GM23338 (cell line): ENCODE results near the gene RAPGEF4. TPM values are rescaled to one million over a fixed set of nuclear protein-coding genes. Genes with fewer than 3 reads are reported as not detected.

Source experiments
- ATAC-seq: fragments of 200-7000 bp; cut with Tn5 transposase; 3 replicates; pipeline ENCODE4 v1.9.1; 2020
- DNase-seq: peaks from one replicate; pipeline ENCODE4 v3.0.0-alpha.2; 2015; ENCODE audit warnings: low spot score
- H2AFZ ChIP-seq: fragments of 200-600 bp; sonication (generic); 2 replicates; pipeline ENCODE4 v1.8.0; 2016; ENCODE audit warnings: antibody characterized with exemption, mild to moderate bottlenecking, moderate library complexity
- H3F3A ChIP-seq: fragments of 200-600 bp; sonication (generic); replicated peaks from 2 replicates; pipeline ENCODE4 v1.8.0; 2017; ENCODE audit warnings: antibody characterized with exemption, mixed run types, low read depth
- H3K27ac ChIP-seq: fragments of 200-600 bp; sonication (generic); 2 replicates; pipeline ENCODE4 v1.6.1; 2016; ENCODE audit warnings: low read depth
- H3K27me3 ChIP-seq: fragments of 200-600 bp; sonication (generic); 2 replicates; pipeline ENCODE4 v1.8.0; 2016; ENCODE audit warnings: mild to moderate bottlenecking, mixed run types, moderate library complexity; ENCODE audit not compliant: insufficient read depth
- H3K36me3 ChIP-seq: fragments of 200-600 bp; sonication (generic); 2 replicates; pipeline ENCODE4 v1.8.0; 2016; ENCODE audit warnings: mild to moderate bottlenecking; ENCODE audit not compliant: insufficient read depth
- H3K4me1 ChIP-seq: fragments of 200-600 bp; sonication (generic); 2 replicates; pipeline ENCODE4 v1.8.0; 2016; ENCODE audit warnings: mild to moderate bottlenecking, moderate library complexity; ENCODE audit not compliant: insufficient read depth
- H3K4me2 ChIP-seq: fragments of 200-600 bp; sonication (generic); 2 replicates; pipeline ENCODE4 v1.7.1; 2017; ENCODE audit warnings: mixed run types
- H3K4me3 ChIP-seq: fragments of 200-600 bp; sonication (generic); 2 replicates; pipeline ENCODE4 v1.6.1; 2016; ENCODE audit warnings: mixed run types
- H3K79me2 ChIP-seq: fragments of 200-600 bp; sonication (generic); replicated peaks from 2 replicates; pipeline ENCODE4 v1.8.0; 2017; ENCODE audit warnings: mild to moderate bottlenecking; ENCODE audit not compliant: insufficient read depth
- H3K9me2 ChIP-seq: fragments of 200-600 bp; sonication (generic); 2 replicates; pipeline ENCODE4 v1.8.0; 2017; ENCODE audit not compliant: insufficient read depth
- H4K20me1 ChIP-seq: fragments of 200-600 bp; sonication (generic); replicated peaks from 2 replicates; pipeline ENCODE4 v1.8.0; 2017; ENCODE audit warnings: mild to moderate bottlenecking; ENCODE audit not compliant: insufficient read depth
- H3K27ac Mint-ChIP-seq: 2 replicates; pipeline ENCODE4 v1.8.0; 2020; ENCODE audit warnings: inconsistent platforms, mild to moderate bottlenecking, moderate library complexity, mixed read lengths
- H3K27me3 Mint-ChIP-seq: 3 replicates; pipeline ENCODE4 v1.8.0; 2022; ENCODE audit warnings: low read depth, mild to moderate bottlenecking, moderate library complexity, mixed read lengths, inconsistent platforms; ENCODE audit not compliant: insufficient read depth, poor library complexity
- H3K36me3 Mint-ChIP-seq: 3 replicates; pipeline ENCODE4 v1.8.0; 2021; ENCODE audit warnings: low read depth, mild to moderate bottlenecking, inconsistent platforms, moderate library complexity, mixed read lengths
- H3K4me1 Mint-ChIP-seq: 3 replicates; pipeline ENCODE4 v1.8.0; 2020; ENCODE audit warnings: mild to moderate bottlenecking, inconsistent platforms, mixed read lengths
- H3K4me3 Mint-ChIP-seq: 3 replicates; pipeline ENCODE4 v1.8.0; 2021; ENCODE audit warnings: moderate library complexity, mild to moderate bottlenecking, inconsistent platforms, mixed read lengths
- H3K9me3 Mint-ChIP-seq: 3 replicates; pipeline ENCODE4 v1.8.0; 2020; ENCODE audit warnings: moderate library complexity, mild to moderate bottlenecking, inconsistent platforms, mixed read lengths
- CREB1 ChIP-seq: fragments of 250-450 bp; sonication (Bioruptor Pico); IDR thresholded peaks from 2 replicates; pipeline ENCODE4 v1.5.0; 2020; ENCODE audit warnings: low read depth, mild to moderate bottlenecking, moderate library complexity
- ETS1 ChIP-seq: IDR thresholded peaks from 2 replicates; pipeline ENCODE4 v1.6.1; 2016; ENCODE audit warnings: antibody characterized with exemption
- EZH2 ChIP-seq: fragments of 200-600 bp; sonication (generic); IDR thresholded peaks from one replicate; pipeline ENCODE4 v1.8.0; 2017; ENCODE audit warnings: antibody characterized with exemption, mild to moderate bottlenecking, low read depth; ENCODE audit not compliant: unreplicated experiment
- EZH2phosphoT487 ChIP-seq: fragments of 200-600 bp; sonication (generic); IDR thresholded peaks from one replicate; pipeline ENCODE4 v1.8.1; 2018; ENCODE audit warnings: antibody characterized with exemption; ENCODE audit not compliant: unreplicated experiment
- NANOG ChIP-seq: IDR thresholded peaks from 2 replicates; pipeline ENCODE4 v1.6.1; 2016; ENCODE audit warnings: antibody characterized with exemption, borderline replicate concordance
- STAT1 ChIP-seq: IDR thresholded peaks from one replicate; pipeline ENCODE4 v1.6.1; 2016; ENCODE audit warnings: antibody characterized with exemption; ENCODE audit not compliant: unreplicated experiment
- ZNF331 ChIP-seq: fragments of 250-450 bp; sonication (Bioruptor Pico); IDR thresholded peaks from 2 replicates; pipeline ENCODE4 v1.5.0; 2020; ENCODE audit warnings: low read depth, mild to moderate bottlenecking, moderate library complexity
- polyA plus RNA-seq: library from polyadenylated mRNA; unstranded; fragments of >200 nt; fragmentation: Nextera tagmentation; extraction: Ambion mirVana; gene quantifications from 2 replicates; pipeline ENCODE4 v1.2.1, GENCODE V29; 2016
- total RNA-seq: library from RNA; depleted of rRNA; stranded (reverse); fragments of >200 nt; shearing (Covaris generic); gene quantifications from 2 replicates; pipeline ENCODE4 v1.2.3, GENCODE V29; 2014
- TF ChIP-seq, protein P1 (sequence below): fragments of 250-450 bp; sonication (Bioruptor Pico); IDR thresholded peaks from 2 replicates; pipeline ENCODE4 v1.5.0; 2020; ENCODE audit warnings: mild to moderate bottlenecking, moderate library complexity

Gene RAPGEF4
- total and polyA plus RNA-seq, 2 experiments from 2014 or later: 1.7 to 4.7 TPM

DNA sequence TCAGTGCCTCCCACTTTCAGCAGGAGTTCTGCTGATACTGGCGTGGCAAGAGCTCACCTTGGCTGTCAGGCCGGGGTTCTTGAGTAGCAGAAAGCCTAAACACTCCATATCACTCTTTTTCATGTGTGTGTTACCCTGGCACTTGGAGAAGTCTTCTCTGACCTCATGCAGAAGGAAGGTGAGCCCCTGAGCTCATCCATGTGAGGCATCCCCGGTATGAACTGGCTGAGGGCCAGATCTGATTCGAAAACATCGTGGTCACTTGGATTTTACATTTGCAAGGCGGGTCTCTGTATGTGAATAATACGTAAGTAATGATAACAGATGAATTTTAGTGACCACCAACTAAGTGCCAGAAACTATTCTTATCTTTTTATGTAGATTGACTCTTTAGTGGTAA lies 93.6 kb downstream of the RAPGEF4 start (continued):
- TF ChIP-seq, protein P1, sequence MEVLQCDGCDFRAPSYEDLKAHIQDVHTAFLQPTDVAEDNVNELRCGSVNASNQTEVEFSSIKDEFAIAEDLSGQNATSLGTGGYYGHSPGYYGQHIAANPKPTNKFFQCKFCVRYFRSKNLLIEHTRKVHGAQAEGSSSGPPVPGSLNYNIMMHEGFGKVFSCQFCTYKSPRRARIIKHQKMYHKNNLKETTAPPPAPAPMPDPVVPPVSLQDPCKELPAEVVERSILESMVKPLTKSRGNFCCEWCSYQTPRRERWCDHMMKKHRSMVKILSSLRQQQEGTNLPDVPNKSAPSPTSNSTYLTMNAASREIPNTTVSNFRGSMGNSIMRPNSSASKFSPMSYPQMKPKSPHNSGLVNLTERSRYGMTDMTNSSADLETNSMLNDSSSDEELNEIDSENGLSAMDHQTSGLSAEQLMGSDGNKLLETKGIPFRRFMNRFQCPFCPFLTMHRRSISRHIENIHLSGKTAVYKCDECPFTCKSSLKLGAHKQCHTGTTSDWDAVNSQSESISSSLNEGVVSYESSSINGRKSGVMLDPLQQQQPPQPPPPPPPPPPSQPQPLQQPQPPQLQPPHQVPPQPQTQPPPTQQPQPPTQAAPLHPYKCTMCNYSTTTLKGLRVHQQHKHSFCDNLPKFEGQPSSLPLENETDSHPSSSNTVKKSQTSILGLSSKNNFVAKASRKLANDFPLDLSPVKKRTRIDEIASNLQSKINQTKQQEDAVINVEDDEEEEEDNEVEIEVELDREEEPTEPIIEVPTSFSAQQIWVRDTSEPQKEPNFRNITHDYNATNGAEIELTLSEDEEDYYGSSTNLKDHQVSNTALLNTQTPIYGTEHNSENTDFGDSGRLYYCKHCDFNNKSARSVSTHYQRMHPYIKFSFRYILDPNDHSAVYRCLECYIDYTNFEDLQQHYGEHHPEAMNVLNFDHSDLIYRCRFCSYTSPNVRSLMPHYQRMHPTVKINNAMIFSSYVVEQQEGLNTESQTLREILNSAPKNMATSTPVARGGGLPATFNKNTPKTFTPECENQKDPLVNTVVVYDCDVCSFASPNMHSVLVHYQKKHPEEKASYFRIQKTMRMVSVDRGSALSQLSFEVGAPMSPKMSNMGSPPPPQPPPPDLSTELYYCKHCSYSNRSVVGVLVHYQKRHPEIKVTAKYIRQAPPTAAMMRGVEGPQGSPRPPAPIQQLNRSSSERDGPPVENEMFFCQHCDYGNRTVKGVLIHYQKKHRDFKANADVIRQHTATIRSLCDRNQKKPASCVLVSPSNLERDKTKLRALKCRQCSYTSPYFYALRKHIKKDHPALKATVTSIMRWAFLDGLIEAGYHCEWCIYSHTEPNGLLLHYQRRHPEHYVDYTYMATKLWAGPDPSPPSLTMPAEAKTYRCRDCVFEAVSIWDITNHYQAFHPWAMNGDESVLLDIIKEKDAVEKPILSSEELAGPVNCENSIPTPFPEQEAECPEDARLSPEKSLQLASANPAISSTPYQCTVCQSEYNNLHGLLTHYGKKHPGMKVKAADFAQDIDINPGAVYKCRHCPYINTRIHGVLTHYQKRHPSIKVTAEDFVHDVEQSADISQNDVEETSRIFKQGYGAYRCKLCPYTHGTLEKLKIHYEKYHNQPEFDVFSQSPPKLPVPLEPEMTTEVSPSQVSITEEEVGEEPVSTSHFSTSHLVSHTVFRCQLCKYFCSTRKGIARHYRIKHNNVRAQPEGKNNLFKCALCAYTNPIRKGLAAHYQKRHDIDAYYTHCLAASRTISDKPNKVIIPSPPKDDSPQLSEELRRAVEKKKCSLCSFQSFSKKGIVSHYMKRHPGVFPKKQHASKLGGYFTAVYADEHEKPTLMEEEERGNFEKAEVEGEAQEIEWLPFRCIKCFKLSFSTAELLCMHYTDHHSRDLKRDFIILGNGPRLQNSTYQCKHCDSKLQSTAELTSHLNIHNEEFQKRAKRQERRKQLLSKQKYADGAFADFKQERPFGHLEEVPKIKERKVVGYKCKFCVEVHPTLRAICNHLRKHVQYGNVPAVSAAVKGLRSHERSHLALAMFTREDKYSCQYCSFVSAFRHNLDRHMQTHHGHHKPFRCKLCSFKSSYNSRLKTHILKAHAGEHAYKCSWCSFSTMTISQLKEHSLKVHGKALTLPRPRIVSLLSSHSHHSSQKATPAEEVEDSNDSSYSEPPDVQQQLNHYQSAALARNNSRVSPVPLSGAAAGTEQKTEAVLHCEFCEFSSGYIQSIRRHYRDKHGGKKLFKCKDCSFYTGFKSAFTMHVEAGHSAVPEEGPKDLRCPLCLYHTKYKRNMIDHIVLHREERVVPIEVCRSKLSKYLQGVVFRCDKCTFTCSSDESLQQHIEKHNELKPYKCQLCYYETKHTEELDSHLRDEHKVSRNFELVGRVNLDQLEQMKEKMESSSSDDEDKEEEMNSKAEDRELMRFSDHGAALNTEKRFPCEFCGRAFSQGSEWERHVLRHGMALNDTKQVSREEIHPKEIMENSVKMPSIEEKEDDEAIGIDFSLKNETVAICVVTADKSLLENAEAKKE (CRISPR knock-in tag): no peak
- TF ChIP-seq CREB1 (CRISPR knock-in tag) (no peak), NANOG (no peak), EZH2phosphoT487 (no peak)

DNA sequence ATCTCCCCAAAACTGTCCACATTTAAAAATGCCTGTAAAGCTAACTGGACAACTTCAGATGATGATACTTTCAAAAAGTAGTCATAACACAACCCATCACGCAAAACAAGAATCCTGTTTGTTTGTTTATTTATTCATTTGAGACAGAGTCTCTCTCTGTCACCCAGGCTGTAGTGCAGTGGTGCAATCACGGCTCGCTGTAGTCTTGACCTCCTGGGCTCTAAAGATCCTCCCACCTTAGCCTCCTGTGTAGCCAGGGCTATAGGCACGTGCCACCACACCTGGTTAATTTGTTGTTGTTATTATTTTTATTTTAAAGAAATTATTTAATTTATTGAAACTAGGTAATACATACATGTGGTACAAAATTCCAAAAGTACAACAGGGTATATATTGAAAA lies 94.8 kb downstream of the RAPGEF4 start:
- H3K36me3 Mint-ChIP-seq: no peaks in the 10 kb centered on the region
- H3K27ac ChIP-seq: no peak overlapping the region
- no peak overlapping the region for H2AFZ ChIP-seq
- no peaks in the 10 kb centered on the region for H3K27me3 ChIP-seq
- ATAC-seq (no peak), DNase-seq (no peak)
- H3K4me1 Mint-ChIP-seq: peaks cover 4% of the 10 kb centered on the region; the same call in 2 of the 3 replicates
- H3K36me3 ChIP-seq: no peaks in the 10 kb centered on the region
- no peaks in the 10 kb centered on the region for H3K79me2 ChIP-seq
- H3K9me2 ChIP-seq: no peaks in the 10 kb centered on the region
- no peaks in the 10 kb centered on the region for H3K4me1 ChIP-seq
- H3K27me3 Mint-ChIP-seq: peaks cover 2% of the 10 kb centered on the region
- H3F3A ChIP-seq: no peaks in the 10 kb centered on the region
- H3K4me2 ChIP-seq: no peak overlapping the region
- H3K27ac Mint-ChIP-seq: no peak overlapping the region
- no peak overlapping the region for H3K4me3 Mint-ChIP-seq
- no peaks in the 10 kb centered on the region for H4K20me1 ChIP-seq
- H3K4me3 ChIP-seq: no peak overlapping the region
- H3K9me3 Mint-ChIP-seq: no peaks in the 10 kb centered on the region
- TF ChIP-seq EZH2: no peak
- no peak for TF ChIP-seq STAT1
- TF ChIP-seq ZNF331: no peak
- no peak for TF ChIP-seq CREB1 (CRISPR knock-in tag)
- no peak for TF ChIP-seq NANOG
- TF ChIP-seq, protein P1 (CRISPR knock-in tag): no peak
- TF ChIP-seq ETS1: no peak
